Thyroid gland (tissue), 4 donors: ENCODE results near the gene SLC35A4. TPM values are rescaled to one million over a fixed set of nuclear protein-coding genes. Genes with fewer than 3 reads are reported as not detected.

Experiments used
- DNase-seq, 2 donors: peaks; one replicate each; pipeline ENCODE4 v3.0.0-alpha.2; 2019
- H3K27ac ChIP-seq, 3 donors: fragments of 200-600 bp; sonication (generic); 1 replicate in 2 of 3; 2 replicates in 1 of 3; pipeline ENCODE4 v1.5.1; 2016 to 2019; ENCODE audit warnings: mild to moderate bottlenecking in 1 of 3, moderate library complexity in 1 of 3
- H3K27me3 ChIP-seq: fragments of 200-600 bp; sonication (generic); one replicate; pipeline ENCODE4 v1.5.1; 2019
- H3K36me3 ChIP-seq, 2 donors: fragments of 200-600 bp; sonication (generic); one replicate each; pipeline ENCODE4 v1.5.1; 2016 to 2019
- H3K4me1 ChIP-seq, 2 donors: fragments of 200-600 bp; sonication (generic); one replicate each; pipeline ENCODE4 v1.5.1; 2017 to 2019
- H3K4me3 ChIP-seq, 3 donors: fragments of 200-600 bp; sonication (generic); replicated peaks in 1 of 3; 1 replicate in 2 of 3; 2 replicates in 1 of 3; pipeline ENCODE4 v1.5.1; 2016; ENCODE audit warnings: mild to moderate bottlenecking in 1 of 3
- H3K9me3 ChIP-seq: fragments of 200-600 bp; sonication (generic); one replicate; pipeline ENCODE4 v1.5.1; 2017
- CTCF ChIP-seq, 6 experiments: fragments of 200-600 bp in 3 of 6; fragments of 450-650 bp in 3 of 6; sonication (generic) in 3 of 6; IDR thresholded peaks; one replicate each; pipeline ENCODE4 v1.5.1; 2016 to 2019; ENCODE audit warnings: antibody characterized with exemption in 6 of 6, mild to moderate bottlenecking in 2 of 6, inconsistent platforms in 1 of 6, moderate library complexity in 1 of 6
- POLR2A ChIP-seq, 2 donors: fragments of 450-650 bp; IDR thresholded peaks; one replicate each; pipeline ENCODE4 v1.6.1; 2017; ENCODE audit warnings: antibody characterized with exemption in 2 of 2, mild to moderate bottlenecking in 2 of 2, moderate library complexity in 1 of 2
- WGBS, 2 donors: methylation state at CpG; one replicate each; pipeline ENCODE4 v1.1.5; 2017; 5-methylcytosine and 5-hydroxymethylcytosine counted together
- intact Hi-C: fragments of 100-400 bp; cut with DNase I; formaldehyde crosslinking; loops from one replicate; pipeline ENCODE4 v1.15.1; 2023
- total RNA-seq, 4 donors: library from RNA; depleted of rRNA; stranded (reverse); fragments of >200 nt; gene quantifications; one replicate each; pipeline ENCODE4 v1.2.3, GENCODE V29; 2016

Gene SLC35A4
- total RNA-seq, 4 donors from 2014 or later, result 64.2 to 114 (median 74.0) TPM

GRCh38 chr5:140570488-140570887, 5.9 kb downstream of the SLC35A4 start:
- H3K36me3 ChIP-seq, result peaks cover 21 to 24% of the 10 kb centered on the region in 2 donors
- H3K27ac ChIP-seq, result peak overlapping the region in 1 of 3 donors; percentile 77
- TF ChIP-seq POLR2A (IDR thresholded peaks at IDR 0.05), result no peak
- TF ChIP-seq CTCF (IDR thresholded peaks at IDR 0.05), result no peak
- no peaks in the 10 kb centered on the region for H3K27me3 ChIP-seq
- WGBS, 2 donors, result 100% methylated on average over 1 of the region's 1 CpG
- no peak overlapping the region for H3K4me3 ChIP-seq
- H3K4me1 ChIP-seq, result peaks cover 12 to 37% of the 10 kb centered on the region in 2 donors
- DNase-seq, result no peak
- intact Hi-C loops, result no loop called here
- H3K9me3 ChIP-seq, result no peaks in the 10 kb centered on the region

GRCh38 chr5:140571105-140571504, 6.5 kb downstream of the SLC35A4 start:
- Histone ChIP-seq H3K9me3 (no peaks in the 10 kb centered on the region), H3K4me3 (no peak overlapping the region), H3K27ac (peak overlapping the region in 1 of 3 donors; percentile 33), H3K27me3 (no peaks in the 10 kb centered on the region), H3K36me3 (peaks cover 21 to 24% of the 10 kb centered on the region in 2 donors), H3K4me1 (peaks cover 8 to 33% of the 10 kb centered on the region in 2 donors)
- no peak for DNase-seq
- 81 to 85% methylated on average over 5 of the region's 5 CpGs for WGBS, 2 donors
- no peak for TF ChIP-seq CTCF (IDR thresholded peaks at IDR 0.05)
- TF ChIP-seq POLR2A (IDR thresholded peaks at IDR 0.05), result no peak
- intact Hi-C loops, result no loop called here

GRCh38 chr5:140573683-140574082, 9.1 kb downstream of the SLC35A4 start:
- no peaks in the 10 kb centered on the region for H3K9me3 ChIP-seq
- 93 to 97% methylated on average over 7 of the region's 7 CpGs for WGBS, 2 donors
- DNase-seq, result no peak
- no peak for TF ChIP-seq POLR2A (IDR thresholded peaks at IDR 0.05)
- no peak for TF ChIP-seq CTCF (IDR thresholded peaks at IDR 0.05)
- peaks cover 0 to 3% of the 10 kb centered on the region in 2 donors for H3K36me3 ChIP-seq
- no peaks in the 10 kb centered on the region for H3K27me3 ChIP-seq
- intact Hi-C loops, result no loop called here
- H3K4me1 ChIP-seq, result peaks cover 22 to 41% of the 10 kb centered on the region in 2 donors
- no peak overlapping the region for H3K4me3 ChIP-seq
- H3K27ac ChIP-seq, result peak overlapping the region in 2 of 3 donors; percentile 9 to 48

GRCh38 chr5:140574165-140574564, 9.5 kb downstream of the SLC35A4 start:
- TF ChIP-seq POLR2A (IDR thresholded peaks at IDR 0.05) (no peak), CTCF (IDR thresholded peaks at IDR 0.05) (no peak)
- Histone ChIP-seq H3K27me3 (no peaks in the 10 kb centered on the region), H3K4me3 (no peak overlapping the region), H3K36me3 (peaks cover 0 to 3% of the 10 kb centered on the region in 2 donors), H3K9me3 (no peaks in the 10 kb centered on the region), H3K4me1 (peaks cover 22 to 37% of the 10 kb centered on the region in 2 donors), H3K27ac (peak overlapping the region in 1 of 3 donors; percentile 48)
- 55 to 58% methylated on average over 3 of the region's 3 CpGs for WGBS, 2 donors
- intact Hi-C loops, result no loop called here
- no peak for DNase-seq

GRCh38 chr5:140575309-140575708, 10.7 kb downstream of the SLC35A4 start:
- no peak overlapping the region for H3K4me3 ChIP-seq
- H3K27me3 ChIP-seq, result no peaks in the 10 kb centered on the region
- peak; percentile 29 to 59 for DNase-seq
- TF ChIP-seq CTCF (IDR thresholded peaks at IDR 0.05) (peak in 4 of 6 experiments; percentile 4 to 45 (median 32)), POLR2A (IDR thresholded peaks at IDR 0.05) (no peak)
- H3K36me3 ChIP-seq, result no peaks in the 10 kb centered on the region
- H3K4me1 ChIP-seq, result peaks cover 19 to 31% of the 10 kb centered on the region in 2 donors
- no peaks in the 10 kb centered on the region for H3K9me3 ChIP-seq
- 82 to 89% methylated on average over 7 to 8 of the region's 8 CpGs for WGBS, 2 donors
- peak overlapping the region in 2 of 3 donors; percentile 87 to 91 for H3K27ac ChIP-seq
- intact Hi-C loops, result no loop called here
